Astrocyte (in vitro differentiated cells and primary cell): ENCODE data around the gene PTPRN2. TPM values are rescaled to one million over a fixed set of nuclear protein-coding genes. Genes with fewer than 3 reads are reported as not detected.

Experiments
- DNase-seq: peaks from one replicate; pipeline ENCODE4 v3.0.0-alpha.2; 2010; ENCODE audit warnings: low read depth
- FAIRE-seq: peaks from 2 replicates; lab custom pipeline; 2011; peaks lifted over from hg19 to GRCh38; lab: Jason Lieb, UNC
- H2AFZ ChIP-seq: 2 replicates; pipeline ENCODE4 v1.6.0; 2012; ENCODE audit warnings: low read depth, low read length, inconsistent platforms
- H3K27ac ChIP-seq: 2 replicates; pipeline ENCODE4 v1.5.1; 2011; ENCODE audit warnings: low read depth, low read length, inconsistent platforms
- H3K27me3 ChIP-seq: 2 replicates; pipeline ENCODE4 v1.6.0; 2011; ENCODE audit warnings: low read length, inconsistent platforms; ENCODE audit not compliant: insufficient read depth
- H3K36me3 ChIP-seq: 2 replicates; pipeline ENCODE4 v1.5.1; 2011; ENCODE audit warnings: low read length, inconsistent platforms; ENCODE audit not compliant: insufficient read depth
- H3K4me1 ChIP-seq: 2 replicates; pipeline ENCODE4 v1.5.1; 2011; ENCODE audit warnings: low read length, inconsistent platforms; ENCODE audit not compliant: insufficient read depth
- H3K4me2 ChIP-seq: 2 replicates; pipeline ENCODE4 v1.6.0; 2012; ENCODE audit warnings: low read length, inconsistent platforms
- H3K4me3 ChIP-seq: 2 replicates; pipeline ENCODE4 v1.5.1; 2011; ENCODE audit warnings: low read depth, mild to moderate bottlenecking, low read length, inconsistent platforms; ENCODE audit not compliant: insufficient read depth
- H3K79me2 ChIP-seq: 2 replicates; pipeline ENCODE4 v1.6.0; 2012; ENCODE audit warnings: mild to moderate bottlenecking, low read length, inconsistent platforms; ENCODE audit not compliant: insufficient read depth
- H3K9ac ChIP-seq: 2 replicates; pipeline ENCODE4 v1.6.0; 2012; ENCODE audit warnings: mild to moderate bottlenecking, low read length, inconsistent platforms
- H3K9me3 ChIP-seq: 2 replicates; pipeline ENCODE4 v1.5.1; 2012; ENCODE audit warnings: low read depth, mild to moderate bottlenecking, low read length, inconsistent platforms; ENCODE audit not compliant: insufficient read depth
- H4K20me1 ChIP-seq: 2 replicates; pipeline ENCODE4 v1.6.0; 2012; ENCODE audit warnings: low read length, inconsistent platforms; ENCODE audit not compliant: insufficient read depth
- H3K27ac Mint-ChIP-seq: one replicate; pipeline ENCODE4 v1.8.0; 2021; ENCODE audit warnings: mild to moderate bottlenecking, mixed read lengths; ENCODE audit not compliant: unreplicated experiment
- H3K27me3 Mint-ChIP-seq: one replicate; pipeline ENCODE4 v1.8.0; 2021; ENCODE audit warnings: low read depth, mixed read lengths; ENCODE audit not compliant: unreplicated experiment
- H3K36me3 Mint-ChIP-seq: one replicate; pipeline ENCODE4 v1.8.0; 2021; ENCODE audit warnings: low read depth, mixed read lengths; ENCODE audit not compliant: unreplicated experiment
- H3K4me1 Mint-ChIP-seq: one replicate; pipeline ENCODE4 v1.8.0; 2021; ENCODE audit warnings: low read depth, mixed read lengths; ENCODE audit not compliant: unreplicated experiment
- H3K4me3 Mint-ChIP-seq: one replicate; pipeline ENCODE4 v1.8.0; 2021; ENCODE audit warnings: mild to moderate bottlenecking, moderate library complexity, mixed read lengths; ENCODE audit not compliant: unreplicated experiment
- H3K9me3 Mint-ChIP-seq: one replicate; pipeline ENCODE4 v1.8.0; 2021; ENCODE audit warnings: mild to moderate bottlenecking, mixed read lengths; ENCODE audit not compliant: unreplicated experiment
- EZH2 ChIP-seq: IDR thresholded peaks from 2 replicates; pipeline ENCODE4 v1.6.1; 2012; ENCODE audit warnings: mild to moderate bottlenecking, low read length, inconsistent platforms; ENCODE audit not compliant: insufficient read depth
- total RNA-seq: library from RNA; stranded (reverse); gene quantifications from 2 replicates; pipeline ENCODE4 v1.2.1, GENCODE V29; 2021
- TF ChIP-seq, protein P1 (sequence below): IDR thresholded peaks from 2 replicates; pipeline ENCODE4 v1.5.1; 2011; ENCODE audit warnings: low read depth, mild to moderate bottlenecking, inconsistent platforms, low read length, moderate library complexity; ENCODE audit not compliant: insufficient read depth

Gene PTPRN2
- total RNA-seq, 1 donor from 2014 or later = 0.09 TPM

DNA sequence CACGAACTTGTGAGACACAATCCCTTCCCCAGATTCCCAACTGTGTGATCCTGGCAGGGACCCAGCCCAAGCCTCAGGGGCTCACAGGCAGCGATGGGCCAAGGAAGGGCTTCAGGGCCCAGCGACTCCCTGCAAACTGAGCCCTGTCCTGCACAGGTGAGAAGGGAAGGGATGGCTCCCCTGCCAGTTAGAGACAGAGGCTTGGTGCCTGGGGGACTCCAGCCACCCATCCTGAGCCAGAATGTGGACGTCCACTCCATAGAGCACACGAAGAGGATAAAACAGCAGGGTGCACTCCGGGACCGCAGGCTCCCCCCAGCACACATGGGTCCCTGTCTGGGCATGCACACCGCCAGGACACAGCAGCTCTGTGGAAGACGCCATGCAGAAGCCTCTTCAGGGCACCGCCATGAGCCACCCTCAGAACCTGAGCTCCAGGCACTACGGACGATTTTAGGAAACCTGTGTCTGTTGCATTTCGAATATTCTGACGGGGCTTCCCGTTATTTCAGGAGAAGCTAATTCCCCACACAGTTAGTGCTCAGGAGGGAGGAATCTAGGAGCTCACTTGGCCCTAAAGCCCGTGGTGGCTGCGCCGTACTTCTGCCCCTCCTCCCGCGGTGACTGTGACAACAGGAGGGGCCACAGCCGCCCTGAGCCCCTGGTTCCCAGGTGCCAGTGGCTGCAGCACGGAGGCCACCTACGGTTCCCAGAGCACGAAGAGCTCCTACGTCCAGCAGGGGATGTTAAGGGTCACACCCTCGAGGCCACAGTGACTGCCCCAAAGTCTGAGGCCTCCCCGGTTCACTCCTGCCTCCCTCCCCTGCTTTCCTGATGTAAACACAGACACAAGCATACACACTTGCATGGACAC, 326.0 kb downstream of the PTPRN2 start:
- no peak for FAIRE-seq
- H3K4me3 Mint-ChIP-seq = no peak overlapping the region

DNA sequence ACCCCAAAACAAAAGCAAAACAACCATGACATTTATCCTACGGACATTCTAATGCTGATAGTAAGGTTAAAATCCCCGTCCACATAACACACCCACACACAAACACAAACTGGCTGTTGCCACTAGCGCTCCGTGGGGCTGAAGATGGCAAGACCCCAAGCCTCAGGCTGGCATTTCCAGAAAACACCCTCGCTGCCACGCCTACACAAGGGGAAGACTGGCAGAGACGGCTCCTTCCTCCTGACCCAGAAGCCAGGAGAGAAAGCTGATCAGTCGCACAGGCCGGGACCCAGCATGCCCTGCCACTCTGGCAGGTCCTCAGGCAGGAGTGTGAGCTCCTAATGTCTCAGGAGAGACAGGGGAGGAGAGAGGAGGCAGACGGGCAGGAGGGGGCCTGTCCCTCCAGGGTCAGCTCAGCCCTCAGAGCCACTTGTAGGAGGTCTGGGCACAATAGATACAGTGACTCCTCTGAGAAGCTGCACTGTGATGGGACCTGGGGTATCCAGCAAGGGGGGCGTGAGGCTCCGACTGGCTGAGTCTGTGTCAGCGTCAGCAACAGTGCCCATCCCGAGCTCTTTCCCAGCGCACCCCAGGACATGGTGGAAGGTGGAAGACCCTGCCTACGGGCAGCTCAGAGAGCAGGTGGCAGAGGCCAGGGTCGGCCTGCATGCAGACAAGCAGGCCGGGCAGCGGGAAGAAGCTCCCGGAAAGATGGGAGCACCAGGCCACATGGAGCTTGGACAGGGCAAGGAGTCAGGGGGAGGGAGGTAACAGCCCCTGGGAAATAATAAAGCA, 326.9 kb downstream of the PTPRN2 start:
- Histone ChIP-seq H4K20me1 (no peaks in the 10 kb centered on the region), H3K9ac (no peak overlapping the region), H2AFZ (no peak overlapping the region), H3K79me2 (no peaks in the 10 kb centered on the region), H3K36me3 (no peaks in the 10 kb centered on the region), H3K27me3 (no peaks in the 10 kb centered on the region), H3K27ac (no peak overlapping the region), H3K9me3 (peaks cover 38% of the 10 kb centered on the region), H3K4me2 (no peak overlapping the region), H3K4me3 (no peak overlapping the region), H3K4me1 (no peaks in the 10 kb centered on the region)
- no peak for DNase-seq
- no peak overlapping the region for H3K27ac Mint-ChIP-seq
- no peaks in the 10 kb centered on the region for H3K36me3 Mint-ChIP-seq
- TF ChIP-seq EZH2 = no peak
- TF ChIP-seq, protein P1, sequence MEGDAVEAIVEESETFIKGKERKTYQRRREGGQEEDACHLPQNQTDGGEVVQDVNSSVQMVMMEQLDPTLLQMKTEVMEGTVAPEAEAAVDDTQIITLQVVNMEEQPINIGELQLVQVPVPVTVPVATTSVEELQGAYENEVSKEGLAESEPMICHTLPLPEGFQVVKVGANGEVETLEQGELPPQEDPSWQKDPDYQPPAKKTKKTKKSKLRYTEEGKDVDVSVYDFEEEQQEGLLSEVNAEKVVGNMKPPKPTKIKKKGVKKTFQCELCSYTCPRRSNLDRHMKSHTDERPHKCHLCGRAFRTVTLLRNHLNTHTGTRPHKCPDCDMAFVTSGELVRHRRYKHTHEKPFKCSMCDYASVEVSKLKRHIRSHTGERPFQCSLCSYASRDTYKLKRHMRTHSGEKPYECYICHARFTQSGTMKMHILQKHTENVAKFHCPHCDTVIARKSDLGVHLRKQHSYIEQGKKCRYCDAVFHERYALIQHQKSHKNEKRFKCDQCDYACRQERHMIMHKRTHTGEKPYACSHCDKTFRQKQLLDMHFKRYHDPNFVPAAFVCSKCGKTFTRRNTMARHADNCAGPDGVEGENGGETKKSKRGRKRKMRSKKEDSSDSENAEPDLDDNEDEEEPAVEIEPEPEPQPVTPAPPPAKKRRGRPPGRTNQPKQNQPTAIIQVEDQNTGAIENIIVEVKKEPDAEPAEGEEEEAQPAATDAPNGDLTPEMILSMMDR = no peak
- no peak for FAIRE-seq
- H3K27me3 Mint-ChIP-seq = no peaks in the 10 kb centered on the region
- peaks cover 27% of the 10 kb centered on the region for H3K9me3 Mint-ChIP-seq
- H3K4me1 Mint-ChIP-seq = no peaks in the 10 kb centered on the region
- no peak overlapping the region for H3K4me3 Mint-ChIP-seq

More for the DNA sequence above, 326.0 kb downstream of the PTPRN2 start:
- Histone ChIP-seq H2AFZ (no peak overlapping the region), H3K4me2 (no peak overlapping the region), H3K9ac (no peak overlapping the region), H3K4me1 (no peaks in the 10 kb centered on the region), H3K36me3 (no peaks in the 10 kb centered on the region), H4K20me1 (no peaks in the 10 kb centered on the region), H3K9me3 (peaks cover 33% of the 10 kb centered on the region), H3K27me3 (no peaks in the 10 kb centered on the region), H3K4me3 (no peak overlapping the region), H3K79me2 (no peaks in the 10 kb centered on the region), H3K27ac (no peak overlapping the region)
- Mint-ChIP-seq H3K36me3 (no peaks in the 10 kb centered on the region), H3K27me3 (no peaks in the 10 kb centered on the region), H3K9me3 (peaks cover 24% of the 10 kb centered on the region), H3K27ac (no peak overlapping the region), H3K4me1 (no peaks in the 10 kb centered on the region)
- DNase-seq = no peak
- TF ChIP-seq, protein P1 = no peak
- no peak for TF ChIP-seq EZH2
